ENCODE results near the gene SPAG5. TPM values are rescaled to one million over a fixed set of nuclear protein-coding genes. Genes with fewer than 3 reads are reported as not detected.

The SPAG5 gene
- total and polyA plus RNA-seq, 10 of the 15 experiments (the other 5 are each of a cell fraction or from before 2014, with no cell fraction given) = 73.5 to 171 (median 106) TPM

DNA sequence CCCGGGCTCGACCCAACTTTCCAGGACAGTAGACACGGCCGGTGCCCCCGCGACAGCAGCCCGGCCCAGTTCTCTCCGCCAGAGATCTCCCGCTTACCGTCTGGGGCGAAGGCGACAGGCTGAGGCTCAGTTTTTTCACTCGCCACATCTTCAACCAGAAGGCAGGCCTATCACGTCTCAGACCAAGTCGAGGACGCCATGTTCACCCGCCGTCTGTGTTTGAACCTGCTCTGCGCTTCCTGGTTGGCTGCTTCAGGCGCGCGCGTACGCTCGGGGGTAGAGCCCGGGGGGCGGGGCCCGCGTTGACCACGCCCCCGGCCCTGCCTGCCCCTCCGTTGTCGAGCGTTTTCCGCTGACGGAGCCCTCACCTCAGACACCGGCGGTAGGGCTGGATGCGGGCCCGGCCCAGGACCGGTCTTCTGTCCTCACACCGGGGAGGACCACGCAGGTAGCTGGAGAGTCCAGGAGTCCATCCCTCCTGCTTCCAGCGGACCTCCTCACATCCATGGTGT is at the start of gene SPAG5 (continued):
- TF ChIP-seq ATF7 (IDR thresholded peaks at IDR 0.05; ENCODE audit: low read depth) (no peak), RCOR1 (conservative IDR thresholded peaks at IDR 0.05; ENCODE audit: low read depth, low read length) (no peak), JUND (IDR thresholded peaks at IDR 0.05; ENCODE audit: low read depth, low read length) (no peak), LARP7 (IDR thresholded peaks at IDR 0.05) (no peak), RB1 (IDR thresholded peaks at IDR 0.05; ENCODE audit: borderline replicate concordance) (no peak), SP1 (IDR thresholded peaks at IDR 0.05; ENCODE audit: low read depth, low read length) (peak; percentile 85), EGR1 (IDR thresholded peaks at IDR 0.05; ENCODE audit: borderline replicate concordance in 1 of 2, low read depth in 2 of 2, low read length in 2 of 2) (no peak), ZNF384 (IDR thresholded peaks at IDR 0.05; ENCODE audit: borderline replicate concordance, low read depth, low read length) (no peak), WRNIP1 (IDR thresholded peaks at IDR 0.05; ENCODE audit: borderline replicate concordance, low read depth, low read length) (no peak), TCF3 (IDR thresholded peaks at IDR 0.05; ENCODE audit: borderline replicate concordance, insufficient read depth, low read depth, low read length) (0 out of 2 replicates have a peak, but pooled peaks have one; percentile 3), EED (IDR thresholded peaks at IDR 0.05; ENCODE audit: low read depth) (no peak)
- TF ChIP-seq, protein P1, sequence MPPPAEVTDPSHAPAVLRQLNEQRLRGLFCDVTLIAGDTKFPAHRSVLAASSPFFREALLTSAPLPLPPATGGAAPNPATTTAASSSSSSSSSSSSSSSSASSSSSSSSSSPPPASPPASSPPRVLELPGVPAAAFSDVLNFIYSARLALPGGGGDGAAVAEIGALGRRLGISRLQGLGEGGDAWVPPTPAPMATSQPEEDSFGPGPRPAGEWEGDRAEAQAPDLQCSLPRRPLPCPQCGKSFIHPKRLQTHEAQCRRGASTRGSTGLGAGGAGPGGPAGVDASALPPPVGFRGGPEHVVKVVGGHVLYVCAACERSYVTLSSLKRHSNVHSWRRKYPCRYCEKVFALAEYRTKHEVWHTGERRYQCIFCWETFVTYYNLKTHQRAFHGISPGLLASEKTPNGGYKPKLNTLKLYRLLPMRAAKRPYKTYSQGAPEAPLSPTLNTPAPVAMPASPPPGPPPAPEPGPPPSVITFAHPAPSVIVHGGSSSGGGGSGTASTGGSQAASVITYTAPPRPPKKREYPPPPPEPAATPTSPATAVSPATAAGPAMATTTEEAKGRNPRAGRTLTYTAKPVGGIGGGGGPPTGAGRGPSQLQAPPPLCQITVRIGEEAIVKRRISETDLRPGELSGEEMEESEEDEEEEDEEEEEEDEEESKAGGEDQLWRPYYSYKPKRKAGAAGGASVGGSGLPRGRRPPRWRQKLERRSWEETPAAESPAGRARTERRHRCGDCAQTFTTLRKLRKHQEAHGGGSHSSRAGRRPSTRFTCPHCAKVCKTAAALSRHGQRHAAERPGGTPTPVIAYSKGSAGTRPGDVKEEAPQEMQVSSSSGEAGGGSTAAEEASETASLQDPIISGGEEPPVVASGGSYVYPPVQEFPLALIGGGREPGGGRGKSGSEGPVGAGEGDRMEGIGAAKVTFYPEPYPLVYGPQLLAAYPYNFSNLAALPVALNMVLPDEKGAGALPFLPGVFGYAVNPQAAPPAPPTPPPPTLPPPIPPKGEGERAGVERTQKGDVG (CRISPR knock-in tag; IDR thresholded peaks at IDR 0.05) = no peak
- TF ChIP-seq, protein P2, sequence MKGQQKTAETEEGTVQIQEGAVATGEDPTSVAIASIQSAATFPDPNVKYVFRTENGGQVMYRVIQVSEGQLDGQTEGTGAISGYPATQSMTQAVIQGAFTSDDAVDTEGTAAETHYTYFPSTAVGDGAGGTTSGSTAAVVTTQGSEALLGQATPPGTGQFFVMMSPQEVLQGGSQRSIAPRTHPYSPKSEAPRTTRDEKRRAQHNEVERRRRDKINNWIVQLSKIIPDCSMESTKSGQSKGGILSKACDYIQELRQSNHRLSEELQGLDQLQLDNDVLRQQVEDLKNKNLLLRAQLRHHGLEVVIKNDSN (IDR thresholded peaks at IDR 0.05; ENCODE audit: borderline replicate concordance, extremely low read length, insufficient read depth, low read depth, low read length) = no peak
- TF ChIP-seq, protein P3, sequence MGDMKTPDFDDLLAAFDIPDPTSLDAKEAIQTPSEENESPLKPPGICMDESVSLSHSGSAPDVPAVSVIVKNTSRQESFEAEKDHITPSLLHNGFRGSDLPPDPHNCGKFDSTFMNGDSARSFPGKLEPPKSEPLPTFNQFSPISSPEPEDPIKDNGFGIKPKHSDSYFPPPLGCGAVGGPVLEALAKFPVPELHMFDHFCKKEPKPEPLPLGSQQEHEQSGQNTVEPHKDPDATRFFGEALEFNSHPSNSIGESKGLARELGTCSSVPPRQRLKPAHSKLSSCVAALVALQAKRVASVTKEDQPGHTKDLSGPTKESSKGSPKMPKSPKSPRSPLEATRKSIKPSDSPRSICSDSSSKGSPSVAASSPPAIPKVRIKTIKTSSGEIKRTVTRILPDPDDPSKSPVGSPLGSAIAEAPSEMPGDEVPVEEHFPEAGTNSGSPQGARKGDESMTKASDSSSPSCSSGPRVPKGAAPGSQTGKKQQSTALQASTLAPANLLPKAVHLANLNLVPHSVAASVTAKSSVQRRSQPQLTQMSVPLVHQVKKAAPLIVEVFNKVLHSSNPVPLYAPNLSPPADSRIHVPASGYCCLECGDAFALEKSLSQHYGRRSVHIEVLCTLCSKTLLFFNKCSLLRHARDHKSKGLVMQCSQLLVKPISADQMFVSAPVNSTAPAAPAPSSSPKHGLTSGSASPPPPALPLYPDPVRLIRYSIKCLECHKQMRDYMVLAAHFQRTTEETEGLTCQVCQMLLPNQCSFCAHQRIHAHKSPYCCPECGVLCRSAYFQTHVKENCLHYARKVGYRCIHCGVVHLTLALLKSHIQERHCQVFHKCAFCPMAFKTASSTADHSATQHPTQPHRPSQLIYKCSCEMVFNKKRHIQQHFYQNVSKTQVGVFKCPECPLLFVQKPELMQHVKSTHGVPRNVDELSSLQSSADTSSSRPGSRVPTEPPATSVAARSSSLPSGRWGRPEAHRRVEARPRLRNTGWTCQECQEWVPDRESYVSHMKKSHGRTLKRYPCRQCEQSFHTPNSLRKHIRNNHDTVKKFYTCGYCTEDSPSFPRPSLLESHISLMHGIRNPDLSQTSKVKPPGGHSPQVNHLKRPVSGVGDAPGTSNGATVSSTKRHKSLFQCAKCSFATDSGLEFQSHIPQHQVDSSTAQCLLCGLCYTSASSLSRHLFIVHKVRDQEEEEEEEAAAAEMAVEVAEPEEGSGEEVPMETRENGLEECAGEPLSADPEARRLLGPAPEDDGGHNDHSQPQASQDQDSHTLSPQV (IDR thresholded peaks at IDR 0.05) = no peak
- TF ChIP-seq, protein P4, sequence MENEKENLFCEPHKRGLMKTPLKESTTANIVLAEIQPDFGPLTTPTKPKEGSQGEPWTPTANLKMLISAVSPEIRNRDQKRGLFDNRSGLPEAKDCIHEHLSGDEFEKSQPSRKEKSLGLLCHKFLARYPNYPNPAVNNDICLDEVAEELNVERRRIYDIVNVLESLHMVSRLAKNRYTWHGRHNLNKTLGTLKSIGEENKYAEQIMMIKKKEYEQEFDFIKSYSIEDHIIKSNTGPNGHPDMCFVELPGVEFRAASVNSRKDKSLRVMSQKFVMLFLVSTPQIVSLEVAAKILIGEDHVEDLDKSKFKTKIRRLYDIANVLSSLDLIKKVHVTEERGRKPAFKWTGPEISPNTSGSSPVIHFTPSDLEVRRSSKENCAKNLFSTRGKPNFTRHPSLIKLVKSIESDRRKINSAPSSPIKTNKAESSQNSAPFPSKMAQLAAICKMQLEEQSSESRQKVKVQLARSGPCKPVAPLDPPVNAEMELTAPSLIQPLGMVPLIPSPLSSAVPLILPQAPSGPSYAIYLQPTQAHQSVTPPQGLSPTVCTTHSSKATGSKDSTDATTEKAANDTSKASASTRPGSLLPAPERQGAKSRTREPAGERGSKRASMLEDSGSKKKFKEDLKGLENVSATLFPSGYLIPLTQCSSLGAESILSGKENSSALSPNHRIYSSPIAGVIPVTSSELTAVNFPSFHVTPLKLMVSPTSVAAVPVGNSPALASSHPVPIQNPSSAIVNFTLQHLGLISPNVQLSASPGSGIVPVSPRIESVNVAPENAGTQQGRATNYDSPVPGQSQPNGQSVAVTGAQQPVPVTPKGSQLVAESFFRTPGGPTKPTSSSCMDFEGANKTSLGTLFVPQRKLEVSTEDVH (IDR thresholded peaks at IDR 0.05; ENCODE audit: low read depth, partially characterized antibody) = no peak
- TF ChIP-seq, protein P5, sequence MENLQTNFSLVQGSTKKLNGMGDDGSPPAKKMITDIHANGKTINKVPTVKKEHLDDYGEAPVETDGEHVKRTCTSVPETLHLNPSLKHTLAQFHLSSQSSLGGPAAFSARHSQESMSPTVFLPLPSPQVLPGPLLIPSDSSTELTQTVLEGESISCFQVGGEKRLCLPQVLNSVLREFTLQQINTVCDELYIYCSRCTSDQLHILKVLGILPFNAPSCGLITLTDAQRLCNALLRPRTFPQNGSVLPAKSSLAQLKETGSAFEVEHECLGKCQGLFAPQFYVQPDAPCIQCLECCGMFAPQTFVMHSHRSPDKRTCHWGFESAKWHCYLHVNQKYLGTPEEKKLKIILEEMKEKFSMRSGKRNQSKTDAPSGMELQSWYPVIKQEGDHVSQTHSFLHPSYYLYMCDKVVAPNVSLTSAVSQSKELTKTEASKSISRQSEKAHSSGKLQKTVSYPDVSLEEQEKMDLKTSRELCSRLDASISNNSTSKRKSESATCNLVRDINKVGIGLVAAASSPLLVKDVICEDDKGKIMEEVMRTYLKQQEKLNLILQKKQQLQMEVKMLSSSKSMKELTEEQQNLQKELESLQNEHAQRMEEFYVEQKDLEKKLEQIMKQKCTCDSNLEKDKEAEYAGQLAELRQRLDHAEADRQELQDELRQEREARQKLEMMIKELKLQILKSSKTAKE (IDR thresholded peaks at IDR 0.05; ENCODE audit: low read depth, poor library complexity, severe bottlenecking) = no peak

All from GM12878 (cell line).